H9 (cell line): ENCODE results near the gene KLK13. TPM values are rescaled to one million over a fixed set of nuclear protein-coding genes. Genes with fewer than 3 reads are reported as not detected.

Experiments
- DNase-seq: peaks from one replicate; pipeline ENCODE4 v3.0.0-alpha.2; 2017
- H2AFZ ChIP-seq: one replicate; pipeline ENCODE4 v1.6.1; 2013; ENCODE audit warnings: mild to moderate bottlenecking, low read length, control low read depth, moderate library complexity
- H2AK5ac ChIP-seq: 2 replicates; pipeline ENCODE4 v1.6.1; 2013; ENCODE audit warnings: low read length, control low read depth, mixed read lengths; ENCODE audit not compliant: insufficient read length
- H2BK120ac ChIP-seq: one replicate; pipeline ENCODE4 v1.6.1; 2013; ENCODE audit warnings: low read depth, mild to moderate bottlenecking, low read length, control low read depth, inconsistent platforms; ENCODE audit not compliant: poor library complexity, severe bottlenecking
- H2BK12ac ChIP-seq: 2 replicates; pipeline ENCODE4 v1.6.1; 2013; ENCODE audit warnings: low read length, control low read depth, mixed read lengths, low read depth; ENCODE audit not compliant: insufficient read length
- H2BK15ac ChIP-seq: 2 replicates; pipeline ENCODE4 v1.6.1; 2013; ENCODE audit warnings: low read depth, low read length, control low read depth
- H2BK20ac ChIP-seq: one replicate; pipeline ENCODE4 v1.6.1; 2013; ENCODE audit warnings: low read depth, mild to moderate bottlenecking, low read length, control low read depth, inconsistent platforms; ENCODE audit not compliant: poor library complexity, severe bottlenecking
- H2BK5ac ChIP-seq: 2 replicates; pipeline ENCODE4 v1.6.1; 2013; ENCODE audit warnings: low read length, control low read depth, mixed read lengths; ENCODE audit not compliant: insufficient read length
- H3K14ac ChIP-seq: 2 replicates; pipeline ENCODE4 v1.6.1; 2013; ENCODE audit warnings: low read length, control low read depth; ENCODE audit not compliant: insufficient read depth
- H3K18ac ChIP-seq: 2 replicates; pipeline ENCODE4 v1.6.1; 2013; ENCODE audit warnings: low read depth, mild to moderate bottlenecking, mixed read lengths, low read length, control low read depth; ENCODE audit not compliant: insufficient read length
- H3K23ac ChIP-seq: 2 replicates; pipeline ENCODE4 v1.6.1; 2013; ENCODE audit warnings: low read length, control low read depth, mixed read lengths, low read depth; ENCODE audit not compliant: insufficient read length
- H3K23me2 ChIP-seq: 2 replicates; pipeline ENCODE4 v1.6.1; 2013; ENCODE audit warnings: low read depth, mild to moderate bottlenecking, mixed read lengths, low read length, control low read depth; ENCODE audit not compliant: insufficient read length, poor library complexity, severe bottlenecking
- H3K27ac ChIP-seq: 2 replicates; pipeline ENCODE4 v1.5.1; 2013; ENCODE audit warnings: low read length, control low read depth, mixed read lengths, low read depth; ENCODE audit not compliant: insufficient read length
- H3K27me3 ChIP-seq: 2 replicates; pipeline ENCODE4 v1.6.1; 2013; ENCODE audit warnings: low read length, control low read depth, inconsistent platforms; ENCODE audit not compliant: insufficient read depth
- H3K4ac ChIP-seq: 2 replicates; pipeline ENCODE4 v1.6.1; 2013; ENCODE audit warnings: low read depth, mild to moderate bottlenecking, control low read depth, inconsistent platforms, low read length, moderate library complexity
- H3K4me1 ChIP-seq: 2 replicates; pipeline ENCODE4 v1.6.1; 2013; ENCODE audit warnings: low read length, control low read depth, inconsistent platforms; ENCODE audit not compliant: insufficient read depth
- H3K4me2 ChIP-seq: 2 replicates; pipeline ENCODE4 v1.6.1; 2013; ENCODE audit warnings: low read length, control low read depth, mixed read lengths; ENCODE audit not compliant: insufficient read length, insufficient read depth
- H3K56ac ChIP-seq: 2 replicates; pipeline ENCODE4 v1.6.1; 2013; ENCODE audit warnings: low read depth, mild to moderate bottlenecking, mixed read lengths, low read length, control low read depth; ENCODE audit not compliant: insufficient read length
- H3K79me1 ChIP-seq: 2 replicates; pipeline ENCODE4 v1.6.1; 2013; ENCODE audit warnings: low read depth, mild to moderate bottlenecking, moderate library complexity, low read length, control low read depth, inconsistent platforms; ENCODE audit not compliant: insufficient read depth, poor library complexity, severe bottlenecking
- H3K79me2 ChIP-seq: 2 replicates; pipeline ENCODE4 v1.6.1; 2013; ENCODE audit warnings: low read length, control low read depth, inconsistent platforms; ENCODE audit not compliant: insufficient read depth
- H3K9ac ChIP-seq: 2 replicates; pipeline ENCODE4 v1.6.1; 2013; ENCODE audit warnings: low read length, control low read depth, mixed read lengths; ENCODE audit not compliant: insufficient read length; ENCODE audit errors: extremely low read depth
- H3K9me3 ChIP-seq: one replicate; pipeline ENCODE4 v1.6.1; 2013; ENCODE audit warnings: low read depth, low read length, inconsistent platforms; ENCODE audit not compliant: control insufficient read depth
- H3T11ph ChIP-seq: one replicate; pipeline ENCODE4 v1.6.1; 2013; ENCODE audit warnings: mild to moderate bottlenecking, low read length, control low read depth, inconsistent platforms
- H4K20me1 ChIP-seq: one replicate; pipeline ENCODE4 v1.6.1; 2013; ENCODE audit not compliant: control insufficient read depth, insufficient read length, insufficient read depth
- H4K5ac ChIP-seq: 2 replicates; pipeline ENCODE4 v1.6.1; 2013; ENCODE audit warnings: low read depth, mild to moderate bottlenecking, mixed read lengths, low read length, control low read depth; ENCODE audit not compliant: insufficient read length
- H4K8ac ChIP-seq: replicated peaks from 2 replicates; pipeline ENCODE4 v1.6.1; 2013; ENCODE audit warnings: low read length, control low read depth, mixed read lengths, low read depth; ENCODE audit not compliant: insufficient read length
- H4K91ac ChIP-seq: 2 replicates; pipeline ENCODE4 v1.6.1; 2013; ENCODE audit warnings: low read depth, mild to moderate bottlenecking, moderate library complexity, mixed read lengths, low read length, control low read depth; ENCODE audit not compliant: insufficient read length
- H3K27ac Mint-ChIP-seq, 3 experiments: 2 replicates in 2 of 3; 3 replicates in 1 of 3; pipeline ENCODE4 v1.8.0; 2020 to 2021; ENCODE audit warnings: mixed read lengths in 3 of 3, mild to moderate bottlenecking in 1 of 3, moderate library complexity in 1 of 3
- H3K27me3 Mint-ChIP-seq: 2 replicates; pipeline ENCODE4 v1.8.0; 2021; ENCODE audit warnings: low read depth, mild to moderate bottlenecking, moderate library complexity, mixed read lengths
- H3K36me3 Mint-ChIP-seq, 3 experiments: 2 replicates in 2 of 3; 3 replicates in 1 of 3; pipeline ENCODE4 v1.8.0; 2020 to 2021; ENCODE audit warnings: low read depth in 3 of 3, mixed read lengths in 3 of 3; ENCODE audit not compliant: insufficient read depth in 1 of 3
- H3K4me1 Mint-ChIP-seq, 2 experiments: 2 replicates each; pipeline ENCODE4 v1.8.0; 2020; ENCODE audit warnings: mixed read lengths in 2 of 2
- H3K4me3 Mint-ChIP-seq, 2 experiments: 2 replicates in 1 of 2; 3 replicates in 1 of 2; pipeline ENCODE4 v1.8.0; 2020 to 2021; ENCODE audit warnings: mild to moderate bottlenecking in 2 of 2, mixed read lengths in 2 of 2, moderate library complexity in 1 of 2
- H3K9me3 Mint-ChIP-seq, 2 experiments: 2 replicates in 1 of 2; 3 replicates in 1 of 2; pipeline ENCODE4 v1.8.0; 2020; ENCODE audit warnings: mild to moderate bottlenecking in 2 of 2, mixed read lengths in 2 of 2, moderate library complexity in 1 of 2
- WGBS: extraction: QIAGEN DNeasy Blood & Tissue Kit; methylation state at CpG from one replicate; pipeline ENCODE4 v1.1.7; 2013; ENCODE audit warnings: missing lambda C conversion rate, low lambda C conversion rate, mixed read lengths; ENCODE audit not compliant: insufficient read length; ENCODE audit errors: extremely low coverage; 5-methylcytosine and 5-hydroxymethylcytosine counted together
- total RNA-seq: library from RNA; stranded (reverse); gene quantifications from 2 replicates; pipeline ENCODE4 v1.2.1, GENCODE V29; 2021
- TF ChIP-seq, protein P1 (sequence below): fragments of 200-600 bp; sonication (generic); conservative IDR thresholded peaks from 3 replicates; pipeline ENCODE4 v1.8.0; 2021; ENCODE audit warnings: antibody characterized with exemption, mild to moderate bottlenecking

KLK13 gene
- total RNA-seq, 1 experiment from 2014 or later = 4.2 TPM

DNA sequence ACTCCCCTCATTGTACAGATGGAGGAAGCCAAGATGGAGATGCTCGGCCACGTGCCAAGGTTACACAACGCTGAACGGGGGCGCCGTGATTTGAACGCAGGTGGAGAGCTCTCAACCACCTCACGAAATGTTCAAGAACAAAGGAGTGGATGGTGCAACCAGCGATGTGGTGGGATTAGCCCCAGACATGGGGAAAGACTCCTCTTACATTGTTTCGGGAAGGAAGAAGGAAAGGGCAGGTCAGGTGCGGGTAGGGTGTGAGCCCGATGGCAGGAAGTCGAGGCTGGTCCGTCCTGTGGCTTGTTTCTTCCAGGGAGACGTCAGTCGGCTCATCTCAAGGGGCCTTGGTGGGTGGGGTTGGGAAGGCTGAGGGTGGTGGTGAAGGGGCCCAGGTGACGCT is 24.9 kb upstream of the KLK13 start:
- H3K27ac ChIP-seq = no peak overlapping the region
- TF ChIP-seq, protein P1, sequence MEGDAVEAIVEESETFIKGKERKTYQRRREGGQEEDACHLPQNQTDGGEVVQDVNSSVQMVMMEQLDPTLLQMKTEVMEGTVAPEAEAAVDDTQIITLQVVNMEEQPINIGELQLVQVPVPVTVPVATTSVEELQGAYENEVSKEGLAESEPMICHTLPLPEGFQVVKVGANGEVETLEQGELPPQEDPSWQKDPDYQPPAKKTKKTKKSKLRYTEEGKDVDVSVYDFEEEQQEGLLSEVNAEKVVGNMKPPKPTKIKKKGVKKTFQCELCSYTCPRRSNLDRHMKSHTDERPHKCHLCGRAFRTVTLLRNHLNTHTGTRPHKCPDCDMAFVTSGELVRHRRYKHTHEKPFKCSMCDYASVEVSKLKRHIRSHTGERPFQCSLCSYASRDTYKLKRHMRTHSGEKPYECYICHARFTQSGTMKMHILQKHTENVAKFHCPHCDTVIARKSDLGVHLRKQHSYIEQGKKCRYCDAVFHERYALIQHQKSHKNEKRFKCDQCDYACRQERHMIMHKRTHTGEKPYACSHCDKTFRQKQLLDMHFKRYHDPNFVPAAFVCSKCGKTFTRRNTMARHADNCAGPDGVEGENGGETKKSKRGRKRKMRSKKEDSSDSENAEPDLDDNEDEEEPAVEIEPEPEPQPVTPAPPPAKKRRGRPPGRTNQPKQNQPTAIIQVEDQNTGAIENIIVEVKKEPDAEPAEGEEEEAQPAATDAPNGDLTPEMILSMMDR = no peak
- H3K9me3 ChIP-seq = no peaks in the 10 kb centered on the region
- no peak overlapping the region for H4K91ac ChIP-seq
- no peaks in the 10 kb centered on the region for H3K79me1 ChIP-seq
- H3T11ph ChIP-seq = no peak overlapping the region
- no peak overlapping the region for H2BK20ac ChIP-seq
- H3K56ac ChIP-seq = no peak overlapping the region
- no CpG with 5 or more reads among the region's 17 CpGs for WGBS
- H3K9ac ChIP-seq = no peak overlapping the region
- no peaks in the 10 kb centered on the region for H3K23me2 ChIP-seq
- H3K18ac ChIP-seq = no peak overlapping the region
- H4K20me1 ChIP-seq = no peaks in the 10 kb centered on the region
- Mint-ChIP-seq H3K4me1 (peaks cover 25 to 36% of the 10 kb centered on the region in 2 experiments), H3K27me3 (peaks cover 6% of the 10 kb centered on the region), H3K36me3 (no peaks in the 10 kb centered on the region; a peak in 1 of 7 replicates), H3K4me3 (no peak overlapping the region), H3K9me3 (no peaks in the 10 kb centered on the region), H3K27ac (no peak overlapping the region; a peak in 2 of 7 replicates)
- H3K14ac ChIP-seq = no peak overlapping the region
- no peak overlapping the region for H2BK15ac ChIP-seq
- no peak overlapping the region for H3K4me2 ChIP-seq
- no peak overlapping the region for H2BK12ac ChIP-seq
- no peaks in the 10 kb centered on the region for H3K79me2 ChIP-seq
- H3K4ac ChIP-seq = no peak overlapping the region
- no peak overlapping the region for H3K23ac ChIP-seq
- H2BK5ac ChIP-seq = no peak overlapping the region
- no peak overlapping the region for H4K8ac ChIP-seq
- no peaks in the 10 kb centered on the region for H3K27me3 ChIP-seq
- no peak for DNase-seq
- peaks cover 2% of the 10 kb centered on the region; the same call in 1 of the 2 replicates for H3K4me1 ChIP-seq
- H4K5ac ChIP-seq = no peak overlapping the region
- H2AK5ac ChIP-seq = no peak overlapping the region
- no peak overlapping the region for H2AFZ ChIP-seq
- no peak overlapping the region for H2BK120ac ChIP-seq
